Measurements from ENCODE around the gene C14orf119.

The C14orf119 gene

DNA sequence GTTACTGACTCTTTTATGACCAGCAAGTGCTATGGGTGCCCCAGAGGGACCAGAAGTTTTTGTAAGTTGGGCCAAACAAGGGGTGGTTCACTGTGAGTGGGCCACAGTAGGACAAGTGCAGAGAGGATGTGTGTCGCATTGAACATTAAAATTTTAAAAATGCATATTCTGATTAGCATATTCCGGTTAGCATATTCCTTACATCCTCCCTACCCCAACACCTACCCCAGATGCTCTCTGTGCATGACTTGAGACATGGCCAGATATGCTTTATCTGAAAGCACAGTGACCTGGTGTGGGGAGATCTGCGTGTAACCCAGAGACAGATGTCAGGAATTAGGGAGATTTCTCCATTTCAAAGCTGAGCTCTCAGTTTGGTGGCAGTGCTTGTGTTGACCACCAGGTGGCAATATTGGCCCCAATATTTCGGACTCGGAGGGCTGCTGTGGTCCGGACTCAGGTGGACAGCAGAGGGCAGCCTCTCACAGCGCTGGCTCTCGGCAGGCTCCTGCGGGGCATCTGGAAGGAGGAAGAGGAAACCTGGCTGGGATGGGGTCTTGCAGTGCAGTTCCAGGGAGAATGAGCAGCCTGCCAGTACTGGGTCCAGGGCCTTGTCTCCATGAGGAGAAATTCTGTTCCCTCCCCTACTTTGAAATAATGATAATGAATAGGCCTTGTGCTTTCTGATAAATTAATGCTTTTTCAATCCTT lies 25.4 kb downstream of the C14orf119 start:
- ATAC-seq, result peak; percentile 88
- peak overlapping the region; percentile 83 for H3K27ac Mint-ChIP-seq
- H3K36me3 Mint-ChIP-seq, result no peaks in the 10 kb centered on the region
- H3K27me3 Mint-ChIP-seq, result no peaks in the 10 kb centered on the region
- H3K4me3 Mint-ChIP-seq, result peak overlapping the region; percentile 71
- peaks cover 32% of the 10 kb centered on the region for H3K4me1 Mint-ChIP-seq
- H3K9me3 Mint-ChIP-seq, result no peaks in the 10 kb centered on the region

- no peaks in the 10 kb centered on the region for H3K36me3 Mint-ChIP-seq
- H3K4me3 Mint-ChIP-seq, result peak overlapping the region; percentile 71
- H3K27ac Mint-ChIP-seq, result peak overlapping the region; percentile 83
- ATAC-seq, result peak; percentile 77
- no peaks in the 10 kb centered on the region for H3K27me3 Mint-ChIP-seq
- H3K4me1 Mint-ChIP-seq, result peaks cover 32% of the 10 kb centered on the region
- H3K9me3 Mint-ChIP-seq, result no peaks in the 10 kb centered on the region
Measured at GRCh38 chr14:23121361-23121771, 26.1 kb downstream of the C14orf119 start.

GRCh38 chr14:23122086-23122485 lies 26.8 kb downstream of the C14orf119 start:
- no peaks in the 10 kb centered on the region for H3K9me3 Mint-ChIP-seq
- H3K27me3 Mint-ChIP-seq, result no peaks in the 10 kb centered on the region
- H3K36me3 Mint-ChIP-seq, result no peaks in the 10 kb centered on the region
- H3K27ac Mint-ChIP-seq, result peak overlapping the region; percentile 83
- peaks cover 32% of the 10 kb centered on the region for H3K4me1 Mint-ChIP-seq
- no peak overlapping the region for H3K4me3 Mint-ChIP-seq
- ATAC-seq, result no peak

DNA sequence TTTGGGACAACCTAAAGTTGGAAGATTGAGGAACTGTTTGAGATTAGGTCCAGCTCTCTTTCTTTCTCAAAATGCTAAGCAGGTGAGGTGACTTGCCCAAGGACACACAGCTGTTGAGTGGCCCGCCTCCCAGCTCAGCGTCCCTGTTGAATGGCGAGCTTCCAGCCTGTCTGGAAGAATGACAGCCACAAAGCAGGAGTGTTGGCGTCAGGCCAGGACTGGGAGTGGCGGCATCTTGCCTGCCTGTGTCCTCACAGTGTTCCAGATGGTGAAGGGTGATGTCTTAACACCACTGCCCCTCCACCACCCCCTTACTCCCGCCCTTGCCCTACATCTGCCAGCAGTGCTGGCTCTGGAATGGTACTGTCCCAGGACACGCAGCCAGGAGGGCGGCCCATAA lies 28.1 kb downstream of the C14orf119 start:
- ATAC-seq, result no peak
- H3K27me3 Mint-ChIP-seq, result no peaks in the 10 kb centered on the region
- H3K36me3 Mint-ChIP-seq, result no peaks in the 10 kb centered on the region
- peaks cover 41% of the 10 kb centered on the region for H3K4me1 Mint-ChIP-seq
- H3K27ac Mint-ChIP-seq, result peak overlapping the region; percentile 83
- H3K9me3 Mint-ChIP-seq, result no peaks in the 10 kb centered on the region
- H3K4me3 Mint-ChIP-seq, result no peak overlapping the region

- H3K27ac Mint-ChIP-seq, result peak overlapping the region; percentile 30
- no peaks in the 10 kb centered on the region for H3K36me3 Mint-ChIP-seq
- peaks cover 38% of the 10 kb centered on the region for H3K4me1 Mint-ChIP-seq
- no peak overlapping the region for H3K4me3 Mint-ChIP-seq
- no peak for ATAC-seq
- H3K9me3 Mint-ChIP-seq, result no peaks in the 10 kb centered on the region
- no peaks in the 10 kb centered on the region for H3K27me3 Mint-ChIP-seq
Measured at GRCh38 chr14:23124337-23124954, 29.1 kb downstream of the C14orf119 start.

GRCh38 chr14:23125011-23125410 lies 29.7 kb downstream of the C14orf119 start:
- H3K4me1 Mint-ChIP-seq, result peaks cover 32% of the 10 kb centered on the region
- H3K27me3 Mint-ChIP-seq, result no peaks in the 10 kb centered on the region
- no peaks in the 10 kb centered on the region for H3K36me3 Mint-ChIP-seq
- no peak overlapping the region for H3K4me3 Mint-ChIP-seq
- H3K27ac Mint-ChIP-seq, result peak overlapping the region; percentile 30
- no peak for ATAC-seq
- H3K9me3 Mint-ChIP-seq, result no peaks in the 10 kb centered on the region

DNA sequence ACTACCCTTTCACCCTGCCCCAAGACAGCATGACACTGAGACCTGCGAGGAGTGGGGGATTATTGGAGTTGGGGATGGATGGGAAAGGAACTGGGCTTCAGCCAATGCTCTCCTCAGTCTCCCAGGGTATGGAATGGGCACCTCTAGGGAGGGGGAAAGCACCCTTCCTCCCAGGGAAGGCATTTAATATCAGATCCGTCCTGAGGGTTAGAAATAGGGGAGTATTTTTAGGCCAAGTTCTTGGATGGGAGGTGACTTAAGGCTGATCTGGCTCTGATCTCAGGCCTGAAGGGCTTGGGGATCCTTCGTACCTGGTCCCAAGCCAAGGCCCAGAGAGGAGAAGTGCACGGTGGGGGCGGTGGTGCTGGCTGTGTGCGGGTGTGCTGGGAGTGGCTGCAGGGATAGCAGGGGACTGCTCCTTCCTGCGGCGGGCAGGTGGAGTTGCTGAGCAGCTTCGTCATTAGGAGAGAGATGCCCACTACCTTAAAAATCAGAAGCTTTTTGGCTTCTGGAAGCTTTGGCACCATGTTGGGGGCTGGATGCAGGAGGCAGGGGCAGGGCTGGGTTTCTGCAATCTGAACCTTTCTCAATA lies 30.7 kb downstream of the C14orf119 start:
- Mint-ChIP-seq H3K9me3 (no peaks in the 10 kb centered on the region), H3K27me3 (no peaks in the 10 kb centered on the region), H3K36me3 (no peaks in the 10 kb centered on the region), H3K27ac (no peak overlapping the region), H3K4me1 (peaks cover 27% of the 10 kb centered on the region), H3K4me3 (no peak overlapping the region)
- no peak for ATAC-seq

DNA sequence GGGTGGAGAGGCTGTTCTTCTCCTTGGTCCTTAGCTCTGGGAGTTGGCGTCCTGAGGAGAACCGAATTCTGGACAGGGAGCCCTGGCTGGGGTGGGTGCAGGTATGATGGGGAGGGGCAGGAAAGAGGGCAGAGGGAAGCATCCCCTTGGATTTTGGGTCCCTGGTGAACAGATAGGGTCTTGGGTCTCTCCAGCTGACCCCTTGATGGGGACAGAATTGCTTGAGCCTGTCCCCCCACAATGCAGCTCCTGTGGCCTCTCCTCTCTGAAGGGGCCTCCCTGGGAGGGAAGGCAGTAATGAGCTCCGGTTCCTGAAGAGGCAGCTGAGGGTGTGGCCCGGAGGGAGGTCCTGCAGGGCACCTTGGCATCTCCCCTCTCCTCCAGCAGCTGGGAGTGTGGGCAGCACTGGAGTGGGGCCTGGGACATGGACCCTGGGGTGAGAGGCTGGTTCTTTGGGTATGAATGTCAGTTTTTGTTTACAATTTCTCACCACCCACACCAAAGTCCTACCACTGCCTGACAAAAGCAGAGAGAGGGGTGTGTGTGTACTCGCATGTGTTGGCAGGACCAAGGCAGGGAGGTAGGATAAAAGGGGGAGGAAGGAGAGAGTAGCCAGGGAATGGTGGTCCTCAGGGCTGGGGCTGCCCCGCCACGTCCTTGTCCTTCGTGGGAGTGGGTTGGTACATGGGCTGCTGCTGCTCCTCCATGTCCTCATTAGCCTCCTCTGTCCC lies 31.4 kb downstream of the C14orf119 start:
- Mint-ChIP-seq H3K4me3 (no peak overlapping the region), H3K27me3 (no peaks in the 10 kb centered on the region), H3K36me3 (no peaks in the 10 kb centered on the region), H3K9me3 (no peaks in the 10 kb centered on the region), H3K27ac (no peak overlapping the region), H3K4me1 (peaks cover 25% of the 10 kb centered on the region)
- ATAC-seq, result no peak

- peak overlapping the region; percentile 58 for H3K27ac Mint-ChIP-seq
- no peak for ATAC-seq
- H3K9me3 Mint-ChIP-seq, result no peaks in the 10 kb centered on the region
- no peaks in the 10 kb centered on the region for H3K27me3 Mint-ChIP-seq
- H3K36me3 Mint-ChIP-seq, result no peaks in the 10 kb centered on the region
- peaks cover 24% of the 10 kb centered on the region for H3K4me1 Mint-ChIP-seq
- no peak overlapping the region for H3K4me3 Mint-ChIP-seq
Measured at GRCh38 chr14:23127861-23128260, 32.6 kb downstream of the C14orf119 start.

GRCh38 chr14:23128969-23129758 lies 33.9 kb downstream of the C14orf119 start:
- Mint-ChIP-seq H3K27me3 (no peaks in the 10 kb centered on the region), H3K27ac (no peak overlapping the region), H3K4me3 (no peak overlapping the region), H3K36me3 (no peaks in the 10 kb centered on the region), H3K4me1 (peaks cover 24% of the 10 kb centered on the region), H3K9me3 (no peaks in the 10 kb centered on the region)
- ATAC-seq, result no peak

DNA sequence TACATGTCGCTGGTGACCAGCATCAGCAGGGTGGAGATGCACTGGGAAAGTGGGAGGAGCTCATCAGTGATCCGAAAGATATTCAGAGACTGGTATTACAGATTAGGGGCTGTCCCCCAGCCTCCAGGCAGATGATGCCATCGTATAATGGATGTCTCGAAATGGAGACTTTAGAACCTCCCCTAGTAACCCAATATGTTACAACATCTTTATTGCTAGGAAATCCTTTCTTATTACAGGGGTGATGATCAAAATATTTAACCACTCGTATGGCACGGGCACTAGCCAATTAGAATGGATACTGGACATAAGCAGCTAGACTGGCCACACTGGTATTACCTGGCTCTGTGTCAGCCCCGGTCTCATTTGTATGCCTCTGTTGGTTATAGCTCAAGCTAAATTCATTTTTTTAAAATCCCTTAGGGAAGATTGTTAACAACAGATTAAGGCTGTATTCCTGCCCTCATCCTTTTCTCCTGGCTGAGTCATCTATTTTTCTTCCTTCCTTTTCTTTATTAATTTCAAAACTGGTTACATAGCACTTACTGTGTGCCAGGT lies 34.5 kb downstream of the C14orf119 start:
- Mint-ChIP-seq H3K9me3 (no peaks in the 10 kb centered on the region), H3K36me3 (no peaks in the 10 kb centered on the region), H3K4me1 (peaks cover 24% of the 10 kb centered on the region), H3K27me3 (no peaks in the 10 kb centered on the region), H3K4me3 (no peak overlapping the region), H3K27ac (peak overlapping the region; percentile 2)
- ATAC-seq, result no peak

DNA sequence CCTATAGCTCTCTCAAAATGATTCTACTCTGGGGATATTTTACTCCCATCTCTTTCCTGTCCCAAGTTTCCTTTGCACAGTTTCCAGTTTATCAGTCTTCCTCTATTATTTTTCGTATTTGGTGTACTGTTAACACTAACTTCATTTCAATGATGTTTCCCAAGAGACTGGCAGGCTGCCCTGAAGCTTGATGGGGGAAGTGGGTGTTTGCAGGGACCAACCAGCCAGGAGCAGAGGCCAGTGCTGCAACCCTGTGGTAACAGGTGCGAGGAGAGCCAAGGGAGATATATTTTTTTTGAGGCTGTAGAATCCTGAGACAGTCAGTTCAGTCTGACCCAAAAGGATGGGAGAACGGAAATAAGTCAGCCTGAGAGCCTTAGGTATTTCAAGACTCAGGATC lies 35.6 kb downstream of the C14orf119 start:
- no peak overlapping the region for H3K4me3 Mint-ChIP-seq
- no peaks in the 10 kb centered on the region for H3K27me3 Mint-ChIP-seq
- ATAC-seq, result no peak
- peaks cover 24% of the 10 kb centered on the region for H3K4me1 Mint-ChIP-seq
- no peaks in the 10 kb centered on the region for H3K36me3 Mint-ChIP-seq
- H3K9me3 Mint-ChIP-seq, result no peaks in the 10 kb centered on the region
- peak overlapping the region; percentile 2 for H3K27ac Mint-ChIP-seq

- Mint-ChIP-seq H3K4me3 (no peak overlapping the region), H3K27ac (no peak overlapping the region), H3K27me3 (no peaks in the 10 kb centered on the region), H3K4me1 (peaks cover 24% of the 10 kb centered on the region), H3K36me3 (no peaks in the 10 kb centered on the region), H3K9me3 (no peaks in the 10 kb centered on the region)
- ATAC-seq, result peak; percentile 37
Measured at GRCh38 chr14:23131482-23131881, 36.2 kb downstream of the C14orf119 start.

- Mint-ChIP-seq H3K4me3 (no peak overlapping the region), H3K27me3 (no peaks in the 10 kb centered on the region), H3K36me3 (no peaks in the 10 kb centered on the region), H3K27ac (no peak overlapping the region), H3K9me3 (no peaks in the 10 kb centered on the region), H3K4me1 (peaks cover 21% of the 10 kb centered on the region)
- ATAC-seq, result no peak
Measured at GRCh38 chr14:23132970-23133369, 37.7 kb downstream of the C14orf119 start.
